Esophagus squamous epithelium (tissue), 4 donors: ENCODE results near the gene PRKCA.

Experiments used
- CTCF ChIP-seq, 6 experiments: fragments of 450-650 bp in 4 of 6; fragments of 200-600 bp in 2 of 6; sonication (generic) in 2 of 6; IDR thresholded peaks; one replicate each; pipeline ENCODE4 v1.5.1; 2016 to 2019; ENCODE audit warnings: antibody characterized with exemption in 6 of 6, mild to moderate bottlenecking in 4 of 6, moderate library complexity in 4 of 6
- POLR2A ChIP-seq, 4 donors: fragments of 450-650 bp; IDR thresholded peaks; one replicate each; pipeline ENCODE4 v1.6.1; 2017; ENCODE audit warnings: antibody characterized with exemption in 4 of 4, mild to moderate bottlenecking in 4 of 4, moderate library complexity in 3 of 4

- TF ChIP-seq POLR2A (IDR thresholded peaks at IDR 0.05) (no peak), CTCF (IDR thresholded peaks at IDR 0.05) (no peak)
Observed at GRCh38 chr17:66574123-66574522, 271.7 kb downstream of the PRKCA start.
